ENCODE measurements around the gene PIK3CG. TPM values are rescaled to one million over a fixed set of nuclear protein-coding genes. Genes with fewer than 3 reads are reported as not detected.
"Not testable (repeated sequence)": the region's sequence is repeated elsewhere in the genome, so short reads cannot be mapped to it uniquely, and the experiment has no call there.

The PIK3CG gene
- total and polyA plus RNA-seq, 8 donors = 0.15 to 21.9 (median 3.1) TPM

DNA sequence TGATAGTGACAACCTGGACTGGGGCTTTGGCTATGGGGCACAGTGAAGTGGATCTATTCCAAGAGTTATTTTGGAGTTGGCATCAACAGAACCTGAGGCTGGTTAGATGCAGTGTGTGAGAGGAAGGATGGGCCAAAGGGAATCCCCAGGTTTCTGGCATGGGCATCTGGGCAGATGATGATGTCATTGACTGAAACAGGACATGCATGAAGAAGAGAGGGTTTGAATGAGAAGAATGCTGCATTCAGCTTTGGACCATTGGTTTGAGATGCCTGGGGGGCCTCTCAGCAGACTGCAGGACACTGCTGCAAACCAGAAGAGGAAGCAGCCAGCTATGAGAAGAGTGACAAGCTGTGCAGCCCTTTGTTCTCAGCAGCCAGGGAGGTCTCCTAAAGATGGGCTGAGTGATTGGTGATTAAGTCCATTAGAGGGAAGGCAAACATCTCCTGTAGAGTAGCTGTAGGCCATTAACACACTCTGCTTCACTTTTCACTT, 23.1 kb upstream of the PIK3CG start:
- Histone ChIP-seq H3K36me3 (no peaks in the 10 kb centered on the region), H3K27ac (no peak overlapping the region), H3K4me3 (no peak overlapping the region), H3K27me3 (no peaks in the 10 kb centered on the region), H3K9me3 (peaks cover 0 to 7% (median 0%) of the 10 kb centered on the region in 4 donors), H3K4me1 (no peaks in the 10 kb centered on the region)
- intact Hi-C loops (cut with DNase I; ENCODE audit: low total_unique reads) = no loop called here
- TF ChIP-seq POLR2AphosphoS5 (IDR thresholded peaks at IDR 0.05) (no peak), POLR2A (IDR thresholded peaks at IDR 0.05) (no peak)
- DNase-seq = no peak

GRCh38 chr7:106844279-106844997, 20.6 kb upstream of the PIK3CG start:
- TF ChIP-seq CTCF (IDR thresholded peaks at IDR 0.05) (no peak), POLR2A (IDR thresholded peaks at IDR 0.05) (no peak), EP300 (IDR thresholded peaks at IDR 0.05) (no peak), POLR2AphosphoS5 (IDR thresholded peaks at IDR 0.05) (no peak)
- intact Hi-C loops (cut with DNase I; ENCODE audit: low total_unique reads) = no loop called here
- Histone ChIP-seq H3K4me3 (no peak overlapping the region), H3K4me1 (no peaks in the 10 kb centered on the region), H3K27me3 (no peaks in the 10 kb centered on the region), H3K9me3 (no peaks in the 10 kb centered on the region), H3K36me3 (no peaks in the 10 kb centered on the region), H3K27ac (no peak overlapping the region)
- no peak for DNase-seq
- 69 to 82% (median 81%) methylated on average over 11 of the region's 11 CpGs for WGBS, 5 donors

DNA sequence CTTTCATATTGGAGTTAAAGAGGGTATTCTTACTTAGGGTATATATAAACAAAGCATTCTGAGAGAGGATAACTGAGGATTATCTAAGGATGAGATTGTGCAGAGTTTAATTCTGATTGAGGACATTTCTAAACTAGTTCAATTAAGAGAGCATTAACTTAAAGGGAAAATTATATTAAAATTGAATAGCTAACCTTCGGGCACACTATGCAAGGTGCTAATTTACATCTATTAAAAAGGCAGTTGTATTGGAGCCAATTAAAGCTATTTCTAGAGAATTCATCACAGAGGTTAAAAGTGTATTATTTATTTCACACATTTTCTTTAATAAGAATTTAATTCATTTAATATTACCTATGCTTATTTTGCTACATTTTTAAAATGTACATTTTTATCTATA, 17.0 kb upstream of the PIK3CG start:
- no peak for DNase-seq
- intact Hi-C loops (cut with DNase I; ENCODE audit: low total_unique reads) = no loop called here
- H3K27me3 ChIP-seq = no peaks in the 10 kb centered on the region
- H3K4me3 ChIP-seq = no peak overlapping the region
- WGBS, 5 donors = 84 to 97% (median 95%) methylated on average over 1 of the region's 1 CpG
- TF ChIP-seq POLR2A (IDR thresholded peaks at IDR 0.05) (no peak), POLR2AphosphoS5 (IDR thresholded peaks at IDR 0.05) (no peak), CTCF (IDR thresholded peaks at IDR 0.05) (no peak), EP300 (IDR thresholded peaks at IDR 0.05) (no peak)
- H3K27ac ChIP-seq = no peak overlapping the region
- no peaks in the 10 kb centered on the region for H3K9me3 ChIP-seq
- H3K4me1 ChIP-seq = no peaks in the 10 kb centered on the region
- no peaks in the 10 kb centered on the region for H3K36me3 ChIP-seq

GRCh38 chr7:106848851-106849442, 16.1 kb upstream of the PIK3CG start:
- no peak for TF ChIP-seq POLR2A (IDR thresholded peaks at IDR 0.05)
- no peak for TF ChIP-seq POLR2AphosphoS5 (IDR thresholded peaks at IDR 0.05)
- no peak for TF ChIP-seq EP300 (IDR thresholded peaks at IDR 0.05)
- TF ChIP-seq CTCF (IDR thresholded peaks at IDR 0.05) = no peak
- no peaks in the 10 kb centered on the region for H3K4me1 ChIP-seq
- 44 to 88% (median 81%) methylated on average over 1 of the region's 1 CpG for WGBS, 5 donors
- H3K4me3 ChIP-seq = no peak overlapping the region
- no peaks in the 10 kb centered on the region for H3K9me3 ChIP-seq
- intact Hi-C loops (cut with DNase I; ENCODE audit: low total_unique reads) = no loop called here
- no peak overlapping the region for H3K27ac ChIP-seq
- DNase-seq = no peak
- H3K36me3 ChIP-seq = no peaks in the 10 kb centered on the region
- no peaks in the 10 kb centered on the region for H3K27me3 ChIP-seq

- H3K4me1 ChIP-seq; H3K9me3 ChIP-seq; H3K36me3 ChIP-seq; H3K27me3 ChIP-seq; DNase-seq; intact Hi-C loops (cut with DNase I; ENCODE audit: low total_unique reads); H3K4me3 ChIP-seq; H3K27ac ChIP-seq: not testable (repeated sequence)
- 87 to 93% (median 93%) methylated on average over 7 of the region's 7 CpGs for WGBS, 5 donors
Observed at GRCh38 chr7:106851632-106852031, 13.4 kb upstream of the PIK3CG start.

Measured in stomach (tissue), 9 donors.